Measurements from ENCODE around the gene TENM4. TPM values are rescaled to one million over a fixed set of nuclear protein-coding genes. Genes with fewer than 3 reads are reported as not detected.

TENM4 gene
- total and polyA plus RNA-seq, 2 of the 8 experiments (the other 6 are each of a cell fraction or from before 2014, with no cell fraction given): 3.5 to 7.2 TPM

GRCh38 chr11:78838417-78838816, 602.4 kb downstream of the TENM4 start (continued):
- TF ChIP-seq CHD7 (IDR thresholded peaks at IDR 0.05; ENCODE audit: insufficient replicate concordance, low read length) (no peak), SUZ12 (IDR thresholded peaks at IDR 0.05; ENCODE audit: low read length) (no peak), CREB1 (IDR thresholded peaks at IDR 0.05) (no peak), SIX5 (IDR thresholded peaks at IDR 0.05; ENCODE audit: low read depth, low read length) (no peak), GABPA (IDR thresholded peaks at IDR 0.05; ENCODE audit: borderline replicate concordance, insufficient read depth, low read length) (no peak), CTCF (IDR thresholded peaks at IDR 0.05; ENCODE audit: control extremely low read depth in 1 of 3, insufficient read depth in 1 of 3, low read depth in 1 of 3, low read length in 3 of 3) (peak in 2 of 3 experiments; percentile 22 to 29; a peak in 2 of 4 replicates)
